Right lobe of liver (tissue), 6 donors: ENCODE measurements around the gene ARHGAP42. TPM values are rescaled to one million over a fixed set of nuclear protein-coding genes. Genes with fewer than 3 reads are reported as not detected.
A peak's percentile ranks its signal among the peaks of the same experiment; 100 is the strongest.

Source experiments
- ATAC-seq, 4 donors: fragments of 200-7000 bp; cut with Tn5 transposase; one replicate each; pipeline ENCODE4 v1.9.1; 2020; ENCODE audit warnings: mild to moderate bottlenecking in 4 of 4, moderate library complexity in 4 of 4
- DNase-seq, 3 donors: peaks; one replicate each; pipeline ENCODE4 v3.0.0-alpha.2; 2020
- H3K27ac ChIP-seq, 3 donors: fragments of 200-600 bp; one replicate each; pipeline ENCODE4 v1.8.0; 2022
- H3K27me3 ChIP-seq, 2 donors: fragments of 200-600 bp; one replicate each; pipeline ENCODE4 v1.8.0; 2022
- H3K36me3 ChIP-seq, 4 donors: fragments of 200-600 bp; sonication (generic) in 1 of 4; one replicate each; pipeline versions ENCODE4 v1.5.1 to v1.8.0; 2017 to 2022; ENCODE audit warnings: control low read depth in 1 of 4
- H3K4me1 ChIP-seq, 4 donors: fragments of 200-600 bp; sonication (generic) in 1 of 4; one replicate each; pipeline versions ENCODE4 v1.5.1 to v1.8.0; 2017 to 2022; ENCODE audit warnings: control low read depth in 1 of 4
- H3K4me3 ChIP-seq, 3 donors: fragments of 200-600 bp; one replicate each; pipeline ENCODE4 v1.8.0; 2022
- H3K9me3 ChIP-seq, 4 donors: fragments of 200-600 bp; sonication (generic) in 1 of 4; one replicate each; pipeline versions ENCODE4 v1.5.1 to v1.8.0; 2017 to 2022; ENCODE audit warnings: control low read depth in 1 of 4
- CTCF ChIP-seq, 4 donors: fragments of 200-600 bp in 3 of 4; fragments of 450-650 bp in 1 of 4; IDR thresholded peaks; one replicate each; pipeline versions ENCODE4 v1.5.1 to v1.8.0; 2016 to 2022; ENCODE audit warnings: antibody characterized with exemption in 4 of 4, mild to moderate bottlenecking in 2 of 4
- POLR2A ChIP-seq: fragments of 450-650 bp; IDR thresholded peaks from one replicate; pipeline ENCODE4 v1.6.1; 2017; ENCODE audit warnings: antibody characterized with exemption, mild to moderate bottlenecking
- WGBS: methylation state at CpG from one replicate; pipeline ENCODE4 v1.1.6; 2018; ENCODE audit warnings: low coverage, low lambda C conversion rate; ENCODE audit not compliant: insufficient coverage; ENCODE audit errors: missing lambda C conversion rate; 5-methylcytosine and 5-hydroxymethylcytosine counted together
- intact Hi-C, 2 donors: fragments of 100-400 bp; cut with DNase I; formaldehyde crosslinking; loops; one replicate each; pipeline versions ENCODE4 v1.11.2 to v1.14.1; 2022
- total RNA-seq, 6 experiments: library from RNA; depleted of rRNA in 2 of 6; stranded (reverse); fragments of >200 nt in 2 of 6; fragmentation: NEBNext Ultra II Directional in 3 of 6; extraction: Animal tissue kit (Norgen Biotek cat#: 25700) in 3 of 6; gene quantifications; one replicate each; pipeline versions ENCODE4 v1.1.0 to v1.2.4, GENCODE V29; 2016 to 2023
- donor health status: DM: no; HTN: yes; CAD: no.
- donor health status: DM: no; HTN: no; CAD: no.
- donor health status: DM: no; HTN: no; CAD: no.
- donor health status: DM: no; HTN: yes; CAD: no.
- donor health status: DM: no; HTN: yes; CAD: no.

ARHGAP42 gene
- total RNA-seq, 6 experiments from 2014 or later: 8.7 to 15.8 (median 13.1) TPM

GRCh38 chr11:100734743-100735527 lies 47.8 kb downstream of the ARHGAP42 start:
- no peak for TF ChIP-seq CTCF (IDR thresholded peaks at IDR 0.05)
- no peak for TF ChIP-seq POLR2A
- intact Hi-C loops: no loop called here
- no peak overlapping the region for H3K27ac ChIP-seq

GRCh38 chr11:100735949-100736675 lies 49.0 kb downstream of the ARHGAP42 start:
- no peak overlapping the region for H3K4me3 ChIP-seq
- 76% methylated on average over 4 of the region's 5 CpGs for WGBS
- no peaks in the 10 kb centered on the region for H3K9me3 ChIP-seq
- intact Hi-C loops: no loop called here
- DNase-seq (no peak), ATAC-seq (no peak)
- H3K36me3 ChIP-seq: no peaks in the 10 kb centered on the region
- H3K27ac ChIP-seq: no peak overlapping the region
- H3K27me3 ChIP-seq: no peaks in the 10 kb centered on the region
- no peak for TF ChIP-seq CTCF (IDR thresholded peaks at IDR 0.05)
- no peak for TF ChIP-seq POLR2A
- H3K4me1 ChIP-seq: peaks cover 0 to 29% (median 12%) of the 10 kb centered on the region in 4 donors

More at GRCh38 chr11:100734743-100735527, 47.8 kb downstream of the ARHGAP42 start:
- ATAC-seq: no peak
- H3K9me3 ChIP-seq: no peaks in the 10 kb centered on the region
- H3K27me3 ChIP-seq: no peaks in the 10 kb centered on the region
- peaks cover 0 to 20% (median 8%) of the 10 kb centered on the region in 4 donors for H3K4me1 ChIP-seq
- DNase-seq: no peak
- WGBS: 14% methylated on average over 1 of the region's 1 CpG
- no peak overlapping the region for H3K4me3 ChIP-seq
- H3K36me3 ChIP-seq: no peaks in the 10 kb centered on the region

GRCh38 chr11:100738701-100739270 lies 51.7 kb downstream of the ARHGAP42 start:
- Histone ChIP-seq H3K4me1 (peaks cover 0 to 29% (median 10%) of the 10 kb centered on the region in 4 donors), H3K9me3 (no peaks in the 10 kb centered on the region), H3K36me3 (no peaks in the 10 kb centered on the region), H3K4me3 (no peak overlapping the region), H3K27me3 (no peaks in the 10 kb centered on the region), H3K27ac (peak overlapping the region in 1 of 3 donors; percentile 6)
- WGBS: 11% methylated on average over 2 of the region's 2 CpGs
- DNase-seq: no peak
- TF ChIP-seq POLR2A: no peak
- TF ChIP-seq CTCF (IDR thresholded peaks at IDR 0.05): no peak
- peak; percentile 34 to 59 (median 48) for ATAC-seq
- intact Hi-C loops: no loop called here

- WGBS: 26% methylated on average over 3 of the region's 3 CpGs
- Histone ChIP-seq H3K9me3 (no peaks in the 10 kb centered on the region), H3K4me3 (no peak overlapping the region), H3K4me1 (peaks cover 0 to 29% (median 10%) of the 10 kb centered on the region in 4 donors), H3K27me3 (no peaks in the 10 kb centered on the region), H3K27ac (peak overlapping the region in 2 of 3 donors; percentile 6 to 36), H3K36me3 (no peaks in the 10 kb centered on the region)
- intact Hi-C loops: no loop called here
- ATAC-seq (peak; percentile 81 to 93 (median 87)), DNase-seq (no peak)
- no peak for TF ChIP-seq POLR2A
- no peak for TF ChIP-seq CTCF (IDR thresholded peaks at IDR 0.05)
Measured at GRCh38 chr11:100739666-100740065, 52.6 kb downstream of the ARHGAP42 start.
